ENCODE measurements around the gene CPSF4L.

CPSF4L gene

GRCh38 chr17:73281928-73282327 lies 20.2 kb upstream of the CPSF4L start (continued):
- TF ChIP-seq, protein P1, sequence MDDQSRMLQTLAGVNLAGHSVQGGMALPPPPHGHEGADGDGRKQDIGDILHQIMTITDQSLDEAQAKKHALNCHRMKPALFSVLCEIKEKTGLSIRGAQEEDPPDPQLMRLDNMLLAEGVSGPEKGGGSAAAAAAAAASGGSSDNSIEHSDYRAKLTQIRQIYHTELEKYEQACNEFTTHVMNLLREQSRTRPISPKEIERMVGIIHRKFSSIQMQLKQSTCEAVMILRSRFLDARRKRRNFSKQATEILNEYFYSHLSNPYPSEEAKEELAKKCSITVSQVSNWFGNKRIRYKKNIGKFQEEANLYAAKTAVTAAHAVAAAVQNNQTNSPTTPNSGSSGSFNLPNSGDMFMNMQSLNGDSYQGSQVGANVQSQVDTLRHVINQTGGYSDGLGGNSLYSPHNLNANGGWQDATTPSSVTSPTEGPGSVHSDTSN (CRISPR knock-in tag; IDR thresholded peaks at IDR 0.05) = no peak
- TF ChIP-seq GLI2 (tag by site-specific recombination; IDR thresholded peaks at IDR 0.05; ENCODE audit: borderline replicate concordance, low read depth) (no peak), ZNF223 (tag by site-specific recombination; IDR thresholded peaks at IDR 0.05) (no peak), ZNF366 (tag by site-specific recombination; conservative IDR thresholded peaks at IDR 0.05) (peak; percentile 39; the same call in 1 of the 2 replicates), ZNF623 (tag by site-specific recombination; IDR thresholded peaks at IDR 0.05) (no peak)
- TF ChIP-seq, protein P2, sequence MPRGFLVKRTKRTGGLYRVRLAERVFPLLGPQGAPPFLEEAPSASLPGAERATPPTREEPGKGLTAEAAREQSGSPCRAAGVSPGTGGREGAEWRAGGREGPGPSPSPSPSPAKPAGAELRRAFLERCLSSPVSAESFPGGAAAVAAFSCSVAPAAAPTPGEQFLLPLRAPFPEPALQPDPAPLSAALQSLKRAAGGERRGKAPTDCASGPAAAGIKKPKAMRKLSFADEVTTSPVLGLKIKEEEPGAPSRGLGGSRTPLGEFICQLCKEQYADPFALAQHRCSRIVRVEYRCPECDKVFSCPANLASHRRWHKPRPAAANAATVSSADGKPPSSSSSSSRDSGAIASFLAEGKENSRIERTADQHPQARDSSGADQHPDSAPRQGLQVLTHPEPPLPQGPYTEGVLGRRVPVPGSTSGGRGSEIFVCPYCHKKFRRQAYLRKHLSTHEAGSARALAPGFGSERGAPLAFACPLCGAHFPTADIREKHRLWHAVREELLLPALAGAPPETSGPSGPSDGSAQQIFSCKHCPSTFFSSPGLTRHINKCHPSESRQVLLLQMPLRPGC (tag by site-specific recombination; IDR thresholded peaks at IDR 0.05) = no peak
- TF ChIP-seq, protein P3, sequence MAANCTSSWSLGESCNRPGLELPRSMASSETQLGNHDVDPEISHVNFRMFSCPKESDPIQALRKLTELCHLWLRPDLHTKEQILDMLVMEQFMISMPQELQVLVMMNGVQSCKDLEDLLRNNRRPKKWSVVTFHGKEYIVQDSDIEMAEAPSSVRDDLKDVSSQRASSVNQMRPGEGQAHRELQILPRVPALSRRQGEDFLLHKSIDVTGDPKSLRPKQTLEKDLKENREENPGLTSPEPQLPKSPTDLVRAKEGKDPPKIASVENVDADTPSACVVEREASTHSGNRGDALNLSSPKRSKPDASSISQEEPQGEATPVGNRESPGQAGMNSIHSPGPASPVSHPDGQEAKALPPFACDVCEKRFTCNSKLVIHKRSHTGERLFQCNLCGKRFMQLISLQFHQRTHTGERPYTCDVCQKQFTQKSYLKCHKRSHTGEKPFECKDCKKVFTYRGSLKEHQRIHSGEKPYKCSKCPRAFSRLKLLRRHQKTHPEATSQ (tag by site-specific recombination; IDR thresholded peaks at IDR 0.05) = no peak

- ChIA-PET POLR2A (no interaction called here), CTCF (interaction anchor here (0.8 to 4.9 kb wide), 3 partner anchors 24 to 294 kb away, joined by 3 to 19 read pairs (median 3); no protein-coding TSS in a partner anchor)
- no peaks in the 10 kb centered on the region for H3K9me3 ChIP-seq (ENCODE audit: control insufficient read depth, insufficient read depth, low read depth, low read length)
- TF ChIP-seq ZNF221 (tag by site-specific recombination; IDR thresholded peaks at IDR 0.05; ENCODE audit: borderline replicate concordance) (no peak), ZNF155 (tag by site-specific recombination; IDR thresholded peaks at IDR 0.05) (no peak), ZNF174 (tag by site-specific recombination; IDR thresholded peaks at IDR 0.05) (no peak), ZNF777 (tag by site-specific recombination; IDR thresholded peaks at IDR 0.05; ENCODE audit: borderline replicate concordance) (no peak), ZNF266 (tag by site-specific recombination; IDR thresholded peaks at IDR 0.05; ENCODE audit: low read depth) (no peak), CTCF (tag by site-specific recombination; IDR thresholded peaks at IDR 0.05) (no peak), ZNF175 (tag by site-specific recombination; IDR thresholded peaks at IDR 0.05) (no peak), ZNF548 (tag by site-specific recombination; IDR thresholded peaks at IDR 0.05) (no peak), ZNF274 (IDR thresholded peaks at IDR 0.05; ENCODE audit: low read length) (no peak), ZNF274 (tag by site-specific recombination; IDR thresholded peaks at IDR 0.05; ENCODE audit: borderline replicate concordance) (no peak), ZNF658 (tag by site-specific recombination; IDR thresholded peaks at IDR 0.05) (no peak), KLF10 (tag by site-specific recombination; IDR thresholded peaks at IDR 0.05) (no peak), PATZ1 (tag by site-specific recombination; IDR thresholded peaks at IDR 0.05) (no peak), KLF8 (tag by site-specific recombination; IDR thresholded peaks at IDR 0.05) (no peak), ZBTB7A (tag by site-specific recombination; IDR thresholded peaks at IDR 0.05; ENCODE audit: low read depth) (no peak), ELK4 (IDR thresholded peaks at IDR 0.05; ENCODE audit: borderline replicate concordance, low read depth, low read length) (no peak), EGR2 (tag by site-specific recombination; IDR thresholded peaks at IDR 0.05; ENCODE audit: low read depth) (no peak), ZNF843 (tag by site-specific recombination; IDR thresholded peaks at IDR 0.05) (no peak)
- no peak overlapping the region for H3K4me3 ChIP-seq (ENCODE audit: low read depth, low read length)
- peaks cover 20% of the 10 kb centered on the region for H3K4me1 ChIP-seq (ENCODE audit: control insufficient read depth, insufficient read depth, low read length)
- H3K36me3 ChIP-seq (ENCODE audit: control insufficient read depth in 2 of 2, insufficient read depth in 1 of 2, low read length in 2 of 2) = peaks cover 0 to 4% of the 10 kb centered on the region in 2 experiments; a peak in 1 of 3 replicates
- H3K27ac ChIP-seq (ENCODE audit: extremely low read depth, low read depth, low read length) = no peak overlapping the region; the same call in 1 of the 2 replicates
Observed at GRCh38 chr17:73280191-73280590, 18.5 kb upstream of the CPSF4L start.
